Measurements from ENCODE around the gene AIRE. TPM values are rescaled to one million over a fixed set of nuclear protein-coding genes. Genes with fewer than 3 reads are reported as not detected.
"Not testable (repeated sequence)": the region's sequence is repeated elsewhere in the genome, so short reads cannot be mapped to it uniquely, and the experiment has no call there.

The AIRE gene
- total RNA-seq, 2 donors from 2014 or later: not detected

- WGBS: 63% methylated on average over 5 of the region's 5 CpGs
- H3K27me3 ChIP-seq (replicated peaks; ENCODE audit: insufficient read depth): no peaks in the 10 kb centered on the region
- no peak overlapping the region for H3K4me3 ChIP-seq
- TF ChIP-seq CTCF (IDR thresholded peaks at IDR 0.05) (no peak), POLR2AphosphoS5 (IDR thresholded peaks at IDR 0.05) (no peak), POLR2A (IDR thresholded peaks at IDR 0.05) (no peak)
- no peak for DNase-seq (ENCODE audit: low spot score)
- no peaks in the 10 kb centered on the region for H3K9me3 ChIP-seq
- H3K27ac ChIP-seq: no peak overlapping the region
- no peaks in the 10 kb centered on the region for H3K36me3 ChIP-seq
- H3K4me1 ChIP-seq (replicated peaks): no peaks in the 10 kb centered on the region
- intact Hi-C loops (cut with DNase I): no loop called here
Measured at GRCh38 chr21:44275041-44275440, 10.6 kb upstream of the AIRE start.

GRCh38 chr21:44279354-44280260 is 6.1 kb upstream of the AIRE start:
- intact Hi-C loops (cut with DNase I): no loop called here
- 86% methylated on average over 19 of the region's 19 CpGs for WGBS
- H3K4me3 ChIP-seq: no peak overlapping the region
- H3K27ac ChIP-seq: no peak overlapping the region
- no peaks in the 10 kb centered on the region for H3K9me3 ChIP-seq
- no peak for DNase-seq (ENCODE audit: low spot score)
- no peaks in the 10 kb centered on the region for H3K4me1 ChIP-seq (replicated peaks)
- TF ChIP-seq POLR2A (IDR thresholded peaks at IDR 0.05) (no peak), POLR2AphosphoS5 (IDR thresholded peaks at IDR 0.05) (no peak), CTCF (IDR thresholded peaks at IDR 0.05) (no peak)
- no peaks in the 10 kb centered on the region for H3K27me3 ChIP-seq (replicated peaks; ENCODE audit: insufficient read depth)
- no peaks in the 10 kb centered on the region for H3K36me3 ChIP-seq

GRCh38 chr21:44281801-44282200 is 3.9 kb upstream of the AIRE start:
- intact Hi-C loops (cut with DNase I): no loop called here
- WGBS: 91% methylated on average over 8 of the region's 9 CpGs
- no peaks in the 10 kb centered on the region for H3K27me3 ChIP-seq (replicated peaks; ENCODE audit: insufficient read depth)
- TF ChIP-seq POLR2A (IDR thresholded peaks at IDR 0.05) (no peak), CTCF (IDR thresholded peaks at IDR 0.05) (no peak), POLR2AphosphoS5 (IDR thresholded peaks at IDR 0.05) (no peak)
- no peak overlapping the region for H3K27ac ChIP-seq
- H3K4me3 ChIP-seq: no peak overlapping the region
- no peaks in the 10 kb centered on the region for H3K36me3 ChIP-seq
- DNase-seq (ENCODE audit: low spot score): no peak
- no peaks in the 10 kb centered on the region for H3K9me3 ChIP-seq
- H3K4me1 ChIP-seq (replicated peaks): no peaks in the 10 kb centered on the region

- Histone ChIP-seq H3K27me3 (replicated peaks; ENCODE audit: insufficient read depth) (peaks cover 2% of the 10 kb centered on the region), H3K27ac (no peak overlapping the region), H3K4me3 (no peak overlapping the region), H3K36me3 (no peaks in the 10 kb centered on the region), H3K4me1 (replicated peaks) (no peaks in the 10 kb centered on the region), H3K9me3 (no peaks in the 10 kb centered on the region)
- 94% methylated on average over 9 of the region's 9 CpGs for WGBS
- TF ChIP-seq CTCF (IDR thresholded peaks at IDR 0.05) (no peak), POLR2A (IDR thresholded peaks at IDR 0.05) (no peak), POLR2AphosphoS5 (IDR thresholded peaks at IDR 0.05) (no peak)
- no peak for DNase-seq (ENCODE audit: low spot score)
- intact Hi-C loops (cut with DNase I): no loop called here
Measured at GRCh38 chr21:44282370-44282769, 3.3 kb upstream of the AIRE start.

- H3K27ac ChIP-seq; intact Hi-C loops (cut with DNase I); H3K36me3 ChIP-seq; H3K4me1 ChIP-seq (replicated peaks); H3K9me3 ChIP-seq; H3K27me3 ChIP-seq (replicated peaks; ENCODE audit: insufficient read depth); H3K4me3 ChIP-seq; DNase-seq (ENCODE audit: low spot score): not testable (repeated sequence)
- WGBS: 72% methylated on average over 11 of the region's 11 CpGs
Measured at GRCh38 chr21:44283211-44283785, 2.4 kb upstream of the AIRE start.
